Liver (tissue), 9 donors: Measurements from ENCODE around the gene ARPC5. TPM values are rescaled to one million over a fixed set of nuclear protein-coding genes. Genes with fewer than 3 reads are reported as not detected.

ENCODE experiments used
- DNase-seq: peaks from one replicate; pipeline ENCODE4 v3.0.0-alpha.2; 2017; ENCODE audit warnings: low spot score
- H3K27ac ChIP-seq, 2 donors: one replicate each; pipeline ENCODE4 v1.7.0; 2013; ENCODE audit warnings: inconsistent platforms in 2 of 2, low read length in 2 of 2, control low read depth in 1 of 2, low read depth in 1 of 2, mild to moderate bottlenecking in 1 of 2
- H3K27me3 ChIP-seq, 4 donors: one replicate each; pipeline versions ENCODE4 v1.6.1 to v1.7.0; 2013; ENCODE audit warnings: low read length in 3 of 4, inconsistent platforms in 1 of 4, mild to moderate bottlenecking in 1 of 4, moderate library complexity in 1 of 4; ENCODE audit not compliant: control insufficient read depth in 4 of 4, insufficient read depth in 4 of 4
- H3K36me3 ChIP-seq, 4 donors: one replicate each; pipeline versions ENCODE4 v1.6.1 to v1.7.0; 2013; ENCODE audit warnings: low read length in 3 of 4, mild to moderate bottlenecking in 3 of 4, low read depth in 1 of 4, moderate library complexity in 1 of 4; ENCODE audit not compliant: control insufficient read depth in 4 of 4, insufficient read depth in 3 of 4
- H3K4me1 ChIP-seq, 4 donors: one replicate each; pipeline versions ENCODE4 v1.6.1 to v1.7.0; 2013; ENCODE audit warnings: low read length in 3 of 4, mild to moderate bottlenecking in 3 of 4, moderate library complexity in 1 of 4; ENCODE audit not compliant: control insufficient read depth in 4 of 4, insufficient read depth in 4 of 4
- H3K4me3 ChIP-seq, 3 donors: one replicate each; pipeline versions ENCODE4 v1.6.1 to v1.7.0; 2013; ENCODE audit warnings: low read length in 3 of 3, control low read depth in 1 of 3, low read depth in 1 of 3, mild to moderate bottlenecking in 1 of 3
- H3K9ac ChIP-seq, 2 donors: one replicate each; pipeline ENCODE4 v1.7.0; 2013; ENCODE audit warnings: low read length in 2 of 2, mild to moderate bottlenecking in 2 of 2, moderate library complexity in 2 of 2, control low read depth in 1 of 2, low read depth in 1 of 2
- H3K9me3 ChIP-seq, 4 donors: one replicate each; pipeline versions ENCODE4 v1.6.1 to v1.7.0; 2013; ENCODE audit warnings: low read length in 3 of 4; ENCODE audit not compliant: control insufficient read depth in 4 of 4
- ATF3 ChIP-seq: IDR thresholded peaks from 2 replicates; pipeline ENCODE4 v1.6.1; 2016; ENCODE audit warnings: antibody characterized with exemption
- CTCF ChIP-seq: fragments of 150-350 bp; IDR thresholded peaks from 2 replicates; pipeline ENCODE4 v1.5.1; 2017; ENCODE audit warnings: improper control_type of control experiment, low read depth, low read length; ENCODE audit not compliant: missing input control
- EGR1 ChIP-seq, 2 donors: IDR thresholded peaks; 2 replicates each; pipeline ENCODE4 v1.6.1; 2016 to 2018; ENCODE audit warnings: antibody characterized with exemption in 2 of 2, low read depth in 2 of 2
- FOXA1 ChIP-seq: IDR thresholded peaks from 2 replicates; pipeline ENCODE4 v1.6.1; 2016; ENCODE audit warnings: antibody characterized with exemption
- FOXA2 ChIP-seq: IDR thresholded peaks from 2 replicates; pipeline ENCODE4 v1.6.1; 2016; ENCODE audit warnings: antibody characterized with exemption
- GABPA ChIP-seq, 2 donors: IDR thresholded peaks in 1 of 2; conservative IDR thresholded peaks in 1 of 2; 2 replicates each; pipeline ENCODE4 v1.6.1; 2016; ENCODE audit warnings: antibody characterized with exemption in 2 of 2, mild to moderate bottlenecking in 1 of 2, moderate library complexity in 1 of 2
- HNF4A ChIP-seq, 2 donors: conservative IDR thresholded peaks; 2 replicates each; pipeline ENCODE4 v1.6.1; 2016; ENCODE audit warnings: antibody characterized with exemption in 2 of 2, mild to moderate bottlenecking in 2 of 2
- HNF4G ChIP-seq: IDR thresholded peaks from 2 replicates; pipeline ENCODE4 v1.6.1; 2016; ENCODE audit warnings: antibody characterized with exemption
- JUND ChIP-seq, 2 donors: IDR thresholded peaks; 2 replicates each; pipeline ENCODE4 v1.6.1; 2016; ENCODE audit warnings: antibody characterized with exemption in 2 of 2
- MAX ChIP-seq: IDR thresholded peaks from 2 replicates; pipeline ENCODE4 v1.6.1; 2016; ENCODE audit warnings: antibody characterized with exemption
- RAD21 ChIP-seq, 2 donors: IDR thresholded peaks; 2 replicates each; pipeline ENCODE4 v1.6.1; 2016; ENCODE audit warnings: antibody characterized with exemption in 2 of 2, mild to moderate bottlenecking in 2 of 2
- REST ChIP-seq: IDR thresholded peaks from 2 replicates; pipeline ENCODE4 v1.6.1; 2016; ENCODE audit warnings: antibody characterized with exemption, mild to moderate bottlenecking
- RXRA ChIP-seq, 2 donors: IDR thresholded peaks; 2 replicates each; pipeline ENCODE4 v1.6.1; 2017 to 2018; ENCODE audit warnings: antibody characterized with exemption in 2 of 2, mild to moderate bottlenecking in 1 of 2
- SP1 ChIP-seq: IDR thresholded peaks from 2 replicates; pipeline ENCODE4 v1.6.1; 2018; ENCODE audit warnings: antibody characterized with exemption, mild to moderate bottlenecking
- TAF1 ChIP-seq: conservative IDR thresholded peaks from 2 replicates; pipeline ENCODE4 v1.6.1; 2016; ENCODE audit warnings: antibody characterized with exemption, mild to moderate bottlenecking
- YY1 ChIP-seq: IDR thresholded peaks from 2 replicates; pipeline ENCODE4 v1.6.1; 2016; ENCODE audit warnings: antibody characterized with exemption, mild to moderate bottlenecking
- ZBTB33 ChIP-seq: IDR thresholded peaks from 2 replicates; pipeline ENCODE4 v1.6.1; 2016; ENCODE audit warnings: antibody characterized with exemption
- WGBS: extraction: QIAGEN DNeasy Blood & Tissue Kit; methylation state at CpG from one replicate; pipeline ENCODE4 v1.1.7; 2013; 5-methylcytosine and 5-hydroxymethylcytosine counted together
- polyA plus RNA-seq, 2 donors: library from polyadenylated mRNA; stranded (reverse) in 1 of 2; unstranded in 1 of 2; fragments of 200-250 nt in 1 of 2; fragments of >200 nt in 1 of 2; fragmentation: Nextera tagmentation in 1 of 2; extraction: Ambion mirVana in 1 of 2; gene quantifications; one replicate each; pipeline versions ENCODE4 v1.2.1 to v1.2.3, GENCODE V29; 2013 to 2015
- total RNA-seq, 2 donors: library from RNA; depleted of rRNA; stranded (reverse); fragments of >200 nt; gene quantifications; one replicate each; pipeline ENCODE4 v1.2.3, GENCODE V29; 2014
- donor health status: healthy.
- donor health status: healthy.
- donor health status: healthy.
- donor health status: healthy.
- donor health status: healthy.

Gene ARPC5
- total RNA-seq (10 to 100 TPM; 34.9 to 60.1 TPM), polyA plus RNA-seq (10 to 100 TPM; 48.5 to 67.0 TPM)

- H3K9ac ChIP-seq = peak within 1 kb of the TSS; percentile 58 to 79
- WGBS = under 1% methylated on average over 65 of the region's 65 CpGs
Observed at GRCh38 chr1:183635606-183636333, at the start of gene ARPC5. Gene ARPC5 (minus strand): TSS chr1:183635783. CDS start chr1:183635659, 124 bp downstream.

More at GRCh38 chr1:183635606-183636333, at the start of gene ARPC5:
- Histone ChIP-seq H3K27me3 (no peaks in the 10 kb centered on the region), H3K36me3 (peaks cover 0 to 1% (median 0%) of the 10 kb centered on the region in 4 donors), H3K4me3 (peak within 1 kb of the TSS; percentile 95 to 98 (median 97)), H3K27ac (peak within 1 kb of the TSS; percentile 85 to 90), H3K4me1 (peaks cover 6 to 41% (median 35%) of the 10 kb centered on the region in 4 donors), H3K9me3 (no peaks in the 10 kb centered on the region)
- peak; percentile 93 for DNase-seq
- TF ChIP-seq ATF3 = no peak
- TF ChIP-seq MAX = peak; percentile 74
- TF ChIP-seq ZBTB33 = peak; percentile 70
- peak in 1 of 2 donors; percentile 20 for TF ChIP-seq RAD21 (IDR thresholded peaks at IDR 0.05)
- TF ChIP-seq TAF1 = peak; percentile 74
- no peak for TF ChIP-seq FOXA2
- peak; percentile 86 to 96 for TF ChIP-seq EGR1 (IDR thresholded peaks at IDR 0.05; ENCODE audit: low read depth in 2 of 2)
- peak; percentile 26 for TF ChIP-seq SP1
- TF ChIP-seq REST = peak; percentile 91
- TF ChIP-seq HNF4G = no peak
- peak in 1 of 2 donors; percentile 21 for TF ChIP-seq RXRA (IDR thresholded peaks at IDR 0.05)
- TF ChIP-seq CTCF = no peak
- no peak for TF ChIP-seq HNF4A (conservative IDR thresholded peaks at IDR 0.05)
- peak; percentile 84 for TF ChIP-seq YY1
- TF ChIP-seq FOXA1 = peak; percentile 60
- TF ChIP-seq JUND (IDR thresholded peaks at IDR 0.05) = peak in 1 of 2 donors; percentile 47
- peak; percentile 41 to 80 for TF ChIP-seq GABPA (IDR thresholded peaks at IDR 0.05 in 1 of 2, conservative IDR thresholded peaks at IDR 0.05 in 1 of 2)
